ENCODE results near the gene FAM193B.

The FAM193B gene

GRCh38 chr5:177508221-177508611 lies 46.1 kb downstream of the FAM193B start:
- H3K4me3 ChIP-seq (ENCODE audit: low read depth, low read length), result no peak overlapping the region
- no peak for TF ChIP-seq CTCF (IDR thresholded peaks at IDR 0.05; ENCODE audit: low read depth, low read length)
- DNase-seq (ENCODE audit: low read depth, low spot score), result no peak
- in situ Hi-C loops (cut with HindIII; ENCODE audit: low sequenced_read_pairs), result no loop called here

GRCh38 chr5:177507596-177508220 lies 46.7 kb downstream of the FAM193B start:
- no peak for DNase-seq (ENCODE audit: low read depth, low spot score)
- H3K4me3 ChIP-seq (ENCODE audit: low read depth, low read length), result no peak overlapping the region
- in situ Hi-C loops (cut with HindIII; ENCODE audit: low sequenced_read_pairs), result no loop called here
- no peak for TF ChIP-seq CTCF (IDR thresholded peaks at IDR 0.05; ENCODE audit: low read depth, low read length)

- peak; percentile 38 for TF ChIP-seq CTCF (IDR thresholded peaks at IDR 0.05; ENCODE audit: low read depth, low read length)
- in situ Hi-C loops (cut with HindIII; ENCODE audit: low sequenced_read_pairs), result no loop called here
- H3K4me3 ChIP-seq (ENCODE audit: low read depth, low read length), result no peak overlapping the region
- no peak for DNase-seq (ENCODE audit: low read depth, low spot score)
Measured at GRCh38 chr5:177507165-177507564, 47.2 kb downstream of the FAM193B start.

GRCh38 chr5:177505075-177505474 lies 49.3 kb downstream of the FAM193B start:
- H3K4me3 ChIP-seq (ENCODE audit: low read depth, low read length), result no peak overlapping the region
- no peak for TF ChIP-seq CTCF (IDR thresholded peaks at IDR 0.05; ENCODE audit: low read depth, low read length)
- no peak for DNase-seq (ENCODE audit: low read depth, low spot score)
- in situ Hi-C loops (cut with HindIII; ENCODE audit: low sequenced_read_pairs), result no loop called here

GRCh38 chr5:177504086-177505056 lies 50.0 kb downstream of the FAM193B start:
- in situ Hi-C loops (cut with HindIII; ENCODE audit: low sequenced_read_pairs), result no loop called here
- DNase-seq (ENCODE audit: low read depth, low spot score), result no peak
- no peak for TF ChIP-seq CTCF (IDR thresholded peaks at IDR 0.05; ENCODE audit: low read depth, low read length)
- no peak overlapping the region for H3K4me3 ChIP-seq (ENCODE audit: low read depth, low read length)

GRCh38 chr5:177503351-177504085 lies 50.8 kb downstream of the FAM193B start:
- no peak for DNase-seq (ENCODE audit: low read depth, low spot score)
- in situ Hi-C loops (cut with HindIII; ENCODE audit: low sequenced_read_pairs), result no loop called here
- TF ChIP-seq CTCF (IDR thresholded peaks at IDR 0.05; ENCODE audit: low read depth, low read length), result no peak
- H3K4me3 ChIP-seq (ENCODE audit: low read depth, low read length), result no peak overlapping the region

All from astrocyte of the spinal cord (primary cell).